Adrenal gland (tissue), 12 donors: Measurements from ENCODE around the gene PMVK. TPM values are rescaled to one million over a fixed set of nuclear protein-coding genes. Genes with fewer than 3 reads are reported as not detected.

ENCODE experiments used
- DNase-seq, 7 donors: peaks; one replicate each; pipeline ENCODE4 v3.0.0-alpha.2; 2019 to 2020
- H3K27ac ChIP-seq, 5 donors: fragments of 200-600 bp; sonication (generic) in 4 of 5; 1 replicate in 3 of 5; 2 replicates in 2 of 5; pipeline versions ENCODE4 v1.5.1 to v1.8.0; 2016 to 2020; ENCODE audit warnings: mild to moderate bottlenecking in 1 of 5
- H3K27me3 ChIP-seq: fragments of 200-600 bp; 2 replicates; pipeline ENCODE4 v1.8.0; 2021
- H3K36me3 ChIP-seq, 2 donors: fragments of 200-600 bp; replicated peaks in 1 of 2; 1 replicate in 1 of 2; 2 replicates in 1 of 2; pipeline versions ENCODE4 v1.5.1 to v1.8.0; 2018 to 2022
- H3K4me1 ChIP-seq, 2 donors: fragments of 200-600 bp; replicated peaks in 1 of 2; 1 replicate in 1 of 2; 2 replicates in 1 of 2; pipeline versions ENCODE4 v1.5.1 to v1.8.0; 2018 to 2021
- H3K4me3 ChIP-seq, 4 donors: fragments of 200-600 bp; sonication (generic) in 3 of 4; one replicate each; pipeline ENCODE4 v1.5.1; 2016 to 2018
- H3K9me3 ChIP-seq, 3 donors: fragments of 200-600 bp; sonication (generic) in 1 of 3; replicated peaks in 1 of 3; 1 replicate in 2 of 3; 2 replicates in 1 of 3; pipeline versions ENCODE4 v1.5.1 to v1.8.0; 2016 to 2021
- CTCF ChIP-seq, 6 experiments: fragments of 450-650 bp in 4 of 6; fragments of 200-600 bp in 2 of 6; sonication (generic) in 1 of 6; IDR thresholded peaks; 1 replicate in 5 of 6; 2 replicates in 1 of 6; pipeline versions ENCODE4 v1.5.1 to v1.8.0; 2016 to 2021; ENCODE audit warnings: antibody characterized with exemption in 6 of 6, mild to moderate bottlenecking in 2 of 6, moderate library complexity in 1 of 6
- POLR2A ChIP-seq, 2 donors: fragments of 450-650 bp; IDR thresholded peaks; one replicate each; pipeline ENCODE4 v1.6.1; 2017; ENCODE audit warnings: antibody characterized with exemption in 2 of 2, mild to moderate bottlenecking in 2 of 2, moderate library complexity in 1 of 2
- WGBS, 4 donors: extraction: QIAGEN DNeasy Blood & Tissue Kit in 2 of 4; methylation state at CpG; one replicate each; pipeline versions ENCODE4 v1.1.5 to v1.1.7; 2013 to 2017; 5-methylcytosine and 5-hydroxymethylcytosine counted together
- intact Hi-C, 2 donors: fragments of 100-400 bp; cut with DNase I; formaldehyde crosslinking; loops; one replicate each; pipeline versions ENCODE4 v1.14.1 to v1.15.0; 2022 to 2023
- polyA plus RNA-seq, 3 donors: library from polyadenylated mRNA; stranded (reverse); fragments of 200-250 nt in 2 of 3; fragments of 350-450 nt in 1 of 3; fragmentation: Illumina TruSeq in 1 of 3; extraction: RNeasy Lipid Tissue Mini Kit (QIAGEN cat#74804) in 1 of 3; gene quantifications; one replicate each; pipeline ENCODE4 v1.2.3, GENCODE V29; 2013 to 2014
- total RNA-seq, 9 donors: library from RNA; depleted of rRNA in 4 of 9; stranded (reverse); fragments of >200 nt in 4 of 9; fragments of 120-200 nt in 1 of 9; fragmentation: NEBNext Ultra II Directional in 1 of 9; extraction: Animal tissue kit (Norgen Biotek cat#: 25700) in 1 of 9; gene quantifications; one replicate each; pipeline versions ENCODE4 v1.1.0 to v1.2.4, GENCODE V29; 2013 to 2023
- donor health status: healthy with polysubstance abuse.
- donor health status: Bipolar disorder and iron deficiency.
- donor health status: DM: yes; HTN: yes; CAD: no.
- donor health status: DM: no; HTN: no; CAD: no.
- donor health status: DM: no; HTN: no; CAD: no.
- donor health status: DM: yes; HTN: yes; CAD: no.

PMVK gene
- total and polyA plus RNA-seq, 12 donors, result 12.6 to 70.0 (median 41.7) TPM

GRCh38 chr1:154943649-154944400 is 7.3 kb upstream of the PMVK start:
- WGBS, 4 donors, result 28 to 42% (median 36%) methylated on average over 6 of the region's 6 CpGs
- TF ChIP-seq POLR2A (IDR thresholded peaks at IDR 0.05) (no peak), CTCF (IDR thresholded peaks at IDR 0.05) (peak; percentile 48 to 71 (median 61))
- Histone ChIP-seq H3K4me1 (peaks cover 33 to 53% of the 10 kb centered on the region in 2 donors), H3K27me3 (no peaks in the 10 kb centered on the region), H3K27ac (peak overlapping the region; percentile 0 to 89 (median 68)), H3K36me3 (peaks cover 0 to 32% of the 10 kb centered on the region in 2 donors), H3K4me3 (no peak overlapping the region), H3K9me3 (no peaks in the 10 kb centered on the region)
- intact Hi-C loops, result no loop called here
- DNase-seq, result peak in 1 of 7 donors; percentile 47

GRCh38 chr1:154941333-154942013 is 5.0 kb upstream of the PMVK start:
- H3K27me3 ChIP-seq, result no peaks in the 10 kb centered on the region
- peaks cover 0 to 16% of the 10 kb centered on the region in 2 donors for H3K36me3 ChIP-seq
- no peaks in the 10 kb centered on the region for H3K9me3 ChIP-seq
- H3K4me1 ChIP-seq, result peaks cover 42 to 68% of the 10 kb centered on the region in 2 donors
- H3K4me3 ChIP-seq, result no peak overlapping the region
- intact Hi-C loops, result no loop called here
- peak overlapping the region; percentile 34 to 91 (median 82) for H3K27ac ChIP-seq
- TF ChIP-seq POLR2A (IDR thresholded peaks at IDR 0.05), result peak in 1 of 2 donors; percentile 17
- TF ChIP-seq CTCF (IDR thresholded peaks at IDR 0.05), result no peak
- peak; percentile 87 to 96 (median 95) for DNase-seq
- 29 to 34% (median 33%) methylated on average over 5 of the region's 5 CpGs for WGBS, 4 donors

GRCh38 chr1:154940651-154941194 is 4.2 kb upstream of the PMVK start:
- Histone ChIP-seq H3K27me3 (no peaks in the 10 kb centered on the region), H3K4me1 (peaks cover 47 to 72% of the 10 kb centered on the region in 2 donors), H3K36me3 (peaks cover 0 to 10% of the 10 kb centered on the region in 2 donors), H3K27ac (peak overlapping the region in 4 of 5 donors; percentile 27 to 91 (median 73)), H3K4me3 (no peak overlapping the region), H3K9me3 (no peaks in the 10 kb centered on the region)
- DNase-seq, result no peak
- intact Hi-C loops, result no loop called here
- TF ChIP-seq POLR2A (IDR thresholded peaks at IDR 0.05), result no peak
- no peak for TF ChIP-seq CTCF (IDR thresholded peaks at IDR 0.05)
- WGBS, 4 donors, result 56 to 66% (median 62%) methylated on average over 6 to 8 of the region's 8 CpGs

- Histone ChIP-seq H3K4me1 (peaks cover 48 to 75% of the 10 kb centered on the region in 2 donors), H3K36me3 (peaks cover 0 to 5% of the 10 kb centered on the region in 2 donors), H3K9me3 (no peaks in the 10 kb centered on the region), H3K27ac (peak overlapping the region in 2 of 5 donors; percentile 82 to 91), H3K4me3 (no peak overlapping the region), H3K27me3 (no peaks in the 10 kb centered on the region)
- no peak for TF ChIP-seq CTCF (IDR thresholded peaks at IDR 0.05)
- TF ChIP-seq POLR2A (IDR thresholded peaks at IDR 0.05), result no peak
- DNase-seq, result no peak
- WGBS, 4 donors, result 80 to 100% (median 93%) methylated on average over 1 of the region's 1 CpG
- intact Hi-C loops, result no loop called here
Measured at GRCh38 chr1:154940213-154940560, 3.7 kb upstream of the PMVK start.
